ENCODE results near the gene GPR135. TPM values are rescaled to one million over a fixed set of nuclear protein-coding genes. Genes with fewer than 3 reads are reported as not detected.

GPR135 gene
- total RNA-seq, 3 donors from 2014 or later (not counting 1 experiment from before 2014, with no cell fraction given), result 1.3 to 1.8 (median 1.8) TPM

GRCh38 chr14:59424341-59425071 lies 40.7 kb downstream of the GPR135 start:
- no peak overlapping the region for H3K4me3 Mint-ChIP-seq
- no peak for TF ChIP-seq CTCF (IDR thresholded peaks at IDR 0.05)
- H3K27ac Mint-ChIP-seq, result no peak overlapping the region
- Histone ChIP-seq H3K9me3 (ENCODE audit: control insufficient read depth, insufficient read depth, low read length) (no peaks in the 10 kb centered on the region), H3K4me1 (ENCODE audit: control insufficient read depth, insufficient read depth, low read length) (no peaks in the 10 kb centered on the region), H3K27ac (ENCODE audit: low read length) (no peak overlapping the region), H3K4me3 (ENCODE audit: low read length) (no peak overlapping the region), H3K27me3 (ENCODE audit: control insufficient read depth, insufficient read depth, low read length) (no peaks in the 10 kb centered on the region), H3K36me3 (ENCODE audit: control insufficient read depth, insufficient read depth, low read length) (no peaks in the 10 kb centered on the region)
- no peaks in the 10 kb centered on the region for H3K36me3 Mint-ChIP-seq
- DNase-seq, result no peak
- intact Hi-C loops (cut with micrococcal nuclease), result no loop called here
- H3K4me1 Mint-ChIP-seq, result no peaks in the 10 kb centered on the region
- WGBS (ENCODE audit: insufficient coverage), result 89% methylated on average over 4 of the region's 4 CpGs
- no peaks in the 10 kb centered on the region for H3K9me3 Mint-ChIP-seq
- H3K27me3 Mint-ChIP-seq (ENCODE audit: low read depth in 2 of 2), result peaks cover 0 to 12% of the 10 kb centered on the region in 2 donors
- ATAC-seq, result no peak

- Histone ChIP-seq H3K4me1 (ENCODE audit: control insufficient read depth, insufficient read depth, low read length) (no peaks in the 10 kb centered on the region), H3K4me3 (ENCODE audit: low read length) (no peak overlapping the region), H3K27me3 (ENCODE audit: control insufficient read depth, insufficient read depth, low read length) (no peaks in the 10 kb centered on the region), H3K9me3 (ENCODE audit: control insufficient read depth, insufficient read depth, low read length) (no peaks in the 10 kb centered on the region), H3K36me3 (ENCODE audit: control insufficient read depth, insufficient read depth, low read length) (no peaks in the 10 kb centered on the region), H3K27ac (ENCODE audit: low read length) (no peak overlapping the region)
- no peaks in the 10 kb centered on the region for H3K9me3 Mint-ChIP-seq
- no peak for TF ChIP-seq CTCF (IDR thresholded peaks at IDR 0.05)
- intact Hi-C loops (cut with micrococcal nuclease), result no loop called here
- H3K27me3 Mint-ChIP-seq (ENCODE audit: low read depth in 2 of 2), result peaks cover 0 to 12% of the 10 kb centered on the region in 2 donors
- H3K36me3 Mint-ChIP-seq, result no peaks in the 10 kb centered on the region
- DNase-seq, result no peak
- WGBS (ENCODE audit: insufficient coverage), result 85% methylated on average over 7 of the region's 7 CpGs
- no peaks in the 10 kb centered on the region for H3K4me1 Mint-ChIP-seq
- no peak overlapping the region for H3K4me3 Mint-ChIP-seq
- H3K27ac Mint-ChIP-seq, result no peak overlapping the region
- ATAC-seq, result no peak
These were observed 42.9 kb downstream of the GPR135 start for GRCh38 chr14:59422069-59422881.

GRCh38 chr14:59419303-59419702 lies 45.9 kb downstream of the GPR135 start:
- Histone ChIP-seq H3K4me1 (ENCODE audit: control insufficient read depth, insufficient read depth, low read length) (no peaks in the 10 kb centered on the region), H3K4me3 (ENCODE audit: low read length) (no peak overlapping the region), H3K36me3 (ENCODE audit: control insufficient read depth, insufficient read depth, low read length) (no peaks in the 10 kb centered on the region), H3K27me3 (ENCODE audit: control insufficient read depth, insufficient read depth, low read length) (no peaks in the 10 kb centered on the region), H3K9me3 (ENCODE audit: control insufficient read depth, insufficient read depth, low read length) (no peaks in the 10 kb centered on the region), H3K27ac (ENCODE audit: low read length) (no peak overlapping the region)
- Mint-ChIP-seq H3K9me3 (no peaks in the 10 kb centered on the region), H3K36me3 (no peaks in the 10 kb centered on the region), H3K27ac (no peak overlapping the region), H3K4me3 (no peak overlapping the region), H3K27me3 (ENCODE audit: low read depth in 2 of 2) (peaks cover 0 to 3% of the 10 kb centered on the region in 2 donors), H3K4me1 (no peaks in the 10 kb centered on the region)
- TF ChIP-seq CTCF (IDR thresholded peaks at IDR 0.05), result no peak
- 96% methylated on average over 2 of the region's 2 CpGs for WGBS (ENCODE audit: insufficient coverage)
- intact Hi-C loops (cut with micrococcal nuclease), result no loop called here
- DNase-seq, result no peak
- no peak for ATAC-seq

Data from natural killer cell (primary cell).